GM18873 (cell line): ENCODE measurements around the gene LIPH.
"Not testable (repeated sequence)": the region's sequence is repeated elsewhere in the genome, so short reads cannot be mapped to it uniquely, and the experiment has no call there.

Experiments used
- ATAC-seq: cut with Tn5 transposase; IDR thresholded peaks from one replicate; pipeline ENCODE4 v1.9.1; 2021; ENCODE audit warnings: mild to moderate bottlenecking, moderate library complexity, moderate number of reproducible peaks; ENCODE audit not compliant: unreplicated experiment, low FRiP score

Gene LIPH

GRCh38 chr3:185552358-185552877, at the start of gene LIPH:
TSS of gene LIPH (minus strand) at chr3:185552588. CDS start at chr3:185552471, 117 bp downstream.
- ATAC-seq, result no peak

DNA sequence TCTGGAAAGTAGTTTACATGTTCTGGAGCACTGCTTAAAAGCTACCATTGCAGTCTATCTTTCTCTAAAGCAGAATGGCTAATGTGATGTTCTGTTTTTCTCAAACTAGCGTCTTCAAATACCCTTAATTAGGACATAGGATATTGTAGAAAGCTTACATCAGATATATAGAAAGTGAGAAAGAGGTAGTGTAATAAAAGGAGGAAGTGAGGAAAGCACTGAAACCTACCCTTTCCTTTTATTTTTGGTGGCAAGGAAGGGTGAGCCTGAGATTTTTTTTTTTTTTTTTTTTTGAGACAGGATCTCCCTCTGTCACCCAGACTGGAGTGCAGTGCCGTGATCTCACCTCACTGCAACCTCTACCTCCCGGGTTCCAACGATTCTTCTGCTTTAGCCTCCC, 43.1 kb upstream of the LIPH start:
- ATAC-seq, result no peak

- no peak for ATAC-seq
Observed at GRCh38 chr3:185594073-185594472, 41.7 kb upstream of the LIPH start.

DNA sequence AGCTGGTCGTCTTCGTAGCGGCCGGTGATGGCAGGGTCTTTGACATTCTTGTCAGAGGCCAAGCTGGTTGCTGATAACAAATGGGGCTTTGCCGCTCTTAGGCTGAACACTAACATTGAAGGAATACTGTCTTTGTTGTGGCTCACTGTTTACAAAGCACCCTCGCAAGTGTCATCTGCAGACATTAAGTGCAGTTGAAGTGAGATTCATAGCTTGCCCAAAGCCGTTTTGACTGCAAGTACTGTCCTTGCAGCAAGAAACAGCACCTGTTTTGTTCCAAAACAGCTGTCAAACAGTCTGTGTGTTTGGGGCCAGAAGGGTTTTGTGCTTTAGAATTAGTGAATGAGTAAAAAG, 34.3 kb upstream of the LIPH start:
- ATAC-seq, result no peak

- ATAC-seq, result peak; percentile 98
Observed at GRCh38 chr3:185585859-185586685, 33.7 kb upstream of the LIPH start, which contains the start of gene SENP2. TSS of gene SENP2 (plus strand) at chr3:185586295. CDS start at chr3:185586414, 119 bp downstream.

GRCh38 chr3:185585518-185585858, 33.1 kb upstream of the LIPH start:
- ATAC-seq, result no peak

- no peak for ATAC-seq
Observed at GRCh38 chr3:185584686-185585085, 32.3 kb upstream of the LIPH start.

- ATAC-seq, result no peak
Observed at GRCh38 chr3:185583925-185584324, 31.5 kb upstream of the LIPH start.

DNA sequence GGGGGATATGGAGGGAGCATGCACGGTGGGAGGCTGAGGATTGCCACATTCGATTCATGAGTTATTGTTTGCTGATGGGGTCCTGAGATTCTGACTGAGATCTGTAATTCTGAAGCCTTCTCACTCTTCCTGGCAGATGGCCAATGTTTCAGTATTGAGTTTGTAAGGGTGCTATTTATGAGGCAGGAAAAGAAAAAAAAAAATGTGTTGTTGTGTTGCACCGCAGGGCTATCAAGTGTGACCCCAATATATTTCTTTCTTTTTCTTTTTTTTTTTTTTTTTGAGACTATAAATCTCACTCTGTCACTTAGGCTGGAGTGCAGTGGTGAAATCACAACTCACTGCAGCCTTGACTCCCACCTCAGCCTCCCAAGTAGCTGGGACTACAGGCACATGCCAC, 30.5 kb upstream of the LIPH start:
- no peak for ATAC-seq

- ATAC-seq, result no peak
Observed at GRCh38 chr3:185582236-185582635, 29.8 kb upstream of the LIPH start.

DNA sequence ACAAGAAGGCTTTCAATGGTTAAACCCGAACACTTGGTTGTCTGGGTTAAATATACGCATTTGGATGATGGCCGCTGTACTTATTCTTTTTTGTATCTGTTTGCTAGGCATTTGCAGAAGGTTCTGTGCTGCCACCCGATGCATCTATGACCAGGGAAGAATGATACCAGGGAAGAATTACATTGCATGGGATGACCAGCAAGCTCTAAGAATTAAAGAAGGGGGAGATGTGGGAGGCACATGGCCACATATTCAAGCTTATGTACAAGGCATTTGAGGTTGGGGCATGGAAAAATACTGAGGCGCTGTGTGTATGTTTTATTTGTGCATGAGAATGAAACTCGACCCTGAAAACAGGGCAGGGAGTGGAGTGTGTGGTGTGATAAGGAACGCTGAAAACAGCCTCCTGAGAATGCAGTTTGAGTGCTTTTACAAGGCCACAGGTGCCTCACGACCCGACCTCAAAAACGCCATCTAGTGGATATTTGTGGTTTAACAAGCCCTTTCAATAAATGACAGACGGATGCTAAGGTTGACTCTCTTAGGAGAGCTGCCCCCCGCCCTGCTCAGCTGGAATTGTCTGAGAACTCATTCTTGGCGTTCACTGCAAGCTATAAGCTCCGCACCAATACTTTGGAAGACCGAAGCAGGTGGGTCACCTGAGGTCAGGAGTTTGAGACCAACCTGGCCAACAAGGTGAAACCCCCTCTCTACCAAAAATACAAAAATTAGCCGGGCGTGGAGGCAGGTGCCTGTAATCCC, 22.9 kb upstream of the LIPH start:
- ATAC-seq, result not testable (repeated sequence)

DNA sequence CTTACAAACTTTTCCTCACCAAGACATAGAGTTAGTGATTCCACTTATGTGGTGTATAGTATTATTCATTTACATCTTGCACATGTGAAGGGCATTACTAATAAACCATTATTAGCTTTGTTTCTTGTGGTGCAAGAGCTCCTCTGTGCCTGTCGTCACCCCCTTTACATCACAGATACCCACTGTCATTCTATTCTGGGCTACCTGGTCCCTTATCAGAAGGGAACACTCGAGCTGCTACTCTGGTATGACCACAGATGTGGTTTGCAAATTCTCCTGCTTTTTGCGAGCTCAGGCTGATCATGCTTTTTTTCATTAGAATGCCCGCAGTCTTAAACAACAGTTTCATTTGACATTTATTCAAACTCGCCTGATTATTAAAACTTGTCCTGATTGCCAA, 19.8 kb upstream of the LIPH start:
- ATAC-seq, result no peak

DNA sequence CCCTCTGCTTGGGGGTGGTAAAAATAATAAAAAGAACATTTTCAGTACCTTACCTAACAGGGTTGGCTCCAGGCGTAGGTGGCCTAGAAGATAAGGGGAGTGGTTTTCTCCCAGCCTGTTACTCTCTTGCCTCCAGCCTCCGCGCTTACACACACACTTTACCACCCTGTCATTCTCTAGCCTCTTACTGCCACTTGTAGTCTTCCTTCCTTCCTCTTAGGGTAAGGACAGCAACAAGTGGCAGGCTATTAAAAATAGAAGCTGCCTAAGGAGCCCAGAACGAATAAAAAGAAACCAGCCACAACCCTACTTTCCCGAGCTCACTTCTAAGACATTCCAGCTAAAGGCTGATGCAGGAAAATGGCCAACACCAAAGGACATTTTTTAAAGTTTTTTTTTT, 9.6 kb upstream of the LIPH start:
- no peak for ATAC-seq

DNA sequence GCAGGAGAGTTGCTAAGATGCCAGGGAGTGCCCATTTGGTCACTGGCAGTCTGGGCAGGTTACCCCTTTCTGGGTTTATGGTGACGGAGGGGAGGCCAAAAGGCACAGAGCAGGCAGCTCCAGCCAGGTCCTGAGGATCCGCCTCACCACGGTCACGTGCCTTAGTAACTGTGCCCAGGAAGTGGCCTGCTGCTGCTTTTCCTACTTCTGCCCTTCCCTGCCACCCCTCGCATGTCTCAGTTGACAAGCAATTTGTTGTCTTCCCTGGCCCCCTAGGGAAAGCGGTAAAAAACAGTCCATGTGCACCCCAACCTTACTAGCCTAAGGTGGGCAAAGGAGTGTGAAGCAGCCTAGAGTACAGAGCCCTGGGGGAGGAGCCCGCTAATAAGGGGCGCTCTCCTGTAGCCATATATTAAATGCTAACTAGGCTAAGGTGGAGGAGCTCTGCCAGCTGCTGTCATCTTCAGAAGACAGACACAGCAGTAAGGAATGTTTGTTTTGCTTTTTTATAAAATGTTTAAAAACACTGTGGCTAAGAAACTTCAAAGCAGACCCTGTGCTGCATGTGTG, 9.1 kb upstream of the LIPH start:
- ATAC-seq, result no peak

DNA sequence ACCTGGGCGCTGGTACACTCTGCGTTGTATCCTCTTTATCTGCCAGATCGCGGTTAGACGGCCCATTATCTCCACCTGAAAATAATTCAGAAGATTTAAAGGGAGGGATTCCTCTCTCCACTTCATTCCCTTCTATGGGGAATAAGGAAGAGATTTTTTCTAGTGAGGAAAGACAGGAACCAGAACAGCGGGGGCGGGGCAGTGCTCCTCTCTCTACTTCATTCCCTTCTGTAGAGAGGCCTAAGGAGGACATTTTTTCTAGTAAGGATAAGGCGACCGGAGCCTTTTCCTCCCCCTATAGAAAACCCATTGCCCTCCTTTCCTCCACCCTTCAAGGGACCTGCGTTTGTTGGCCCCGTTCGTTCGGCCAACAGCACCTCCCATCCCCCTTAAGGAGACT, 8.3 kb upstream of the LIPH start:
- no peak for ATAC-seq

- no peak for ATAC-seq
Observed at GRCh38 chr3:185559706-185560090, 7.3 kb upstream of the LIPH start.

GRCh38 chr3:185558395-185558794, 6.0 kb upstream of the LIPH start:
- no peak for ATAC-seq

DNA sequence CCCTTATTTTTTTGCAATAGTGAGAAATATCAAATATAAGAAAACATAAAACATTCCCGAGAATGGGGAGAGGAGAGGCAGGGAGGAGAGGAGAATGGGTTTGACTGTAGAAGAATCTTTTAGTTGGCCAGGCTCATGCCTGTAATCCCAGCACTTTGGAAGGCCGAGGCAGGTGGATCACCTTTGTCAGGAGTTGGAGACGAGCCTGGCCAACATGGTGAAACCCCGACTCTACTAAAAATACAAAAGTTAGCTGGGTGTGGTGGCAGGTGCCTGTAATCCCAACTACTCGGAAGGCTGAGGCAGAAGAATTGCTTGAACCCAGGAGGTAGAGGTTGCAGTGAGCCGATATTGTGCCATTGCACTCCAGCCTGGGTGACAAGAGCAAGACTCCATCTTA, 4.3 kb upstream of the LIPH start:
- not testable (repeated sequence) for ATAC-seq

DNA sequence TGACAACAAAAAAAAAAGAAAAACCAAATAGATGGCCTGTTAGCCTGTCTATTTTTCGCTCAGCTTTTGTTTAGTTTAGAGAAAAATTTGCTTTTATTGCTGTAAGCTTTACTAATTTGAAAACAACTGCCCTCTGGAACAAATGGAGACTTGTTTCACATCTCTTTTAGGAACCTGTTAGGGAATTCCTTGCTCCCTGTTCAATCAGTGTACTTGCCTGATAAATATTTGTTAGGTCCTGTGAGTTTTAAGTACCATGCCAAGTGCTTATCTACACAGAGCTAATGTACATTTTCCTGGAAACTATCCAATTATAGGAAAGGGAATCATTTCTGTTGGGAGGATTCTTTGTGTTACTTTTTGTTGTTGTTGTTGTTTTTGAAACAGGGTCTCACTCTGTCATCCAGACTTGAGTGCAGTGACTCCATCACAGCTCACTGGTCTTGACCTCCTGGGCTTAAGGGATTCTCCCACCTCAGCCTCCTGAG, 3.5 kb upstream of the LIPH start:
- no peak for ATAC-seq

- no peak for ATAC-seq
Observed at GRCh38 chr3:185555101-185555501, 2.7 kb upstream of the LIPH start.

DNA sequence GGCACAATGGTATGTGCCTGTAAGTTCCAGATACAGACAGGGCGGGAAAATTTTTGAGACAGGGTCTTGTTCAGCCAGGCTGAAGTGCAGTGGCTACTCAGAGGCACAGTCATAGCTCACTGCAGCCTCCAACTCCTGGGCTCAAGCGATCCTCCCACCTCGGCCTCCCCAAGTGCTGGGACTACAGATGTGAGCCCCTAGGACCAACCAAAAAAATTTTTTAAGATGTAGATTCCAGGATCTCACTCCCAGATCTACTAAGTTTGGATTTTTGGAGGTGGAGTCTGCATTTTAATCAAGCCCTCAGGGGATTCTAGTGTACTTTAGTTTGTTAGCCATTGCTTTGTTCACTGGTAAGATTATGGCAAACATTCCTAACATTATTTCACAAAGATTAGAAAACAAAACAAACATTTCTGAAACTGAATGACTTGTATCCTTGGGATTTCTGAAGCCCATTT, 2.7 kb downstream of the LIPH start:
- ATAC-seq, result no peak
